Measurements from ENCODE around the gene TMEM244.
"Not testable (repeated sequence)": the region's sequence is repeated elsewhere in the genome, so short reads cannot be mapped to it uniquely, and the experiment has no call there.

The TMEM244 gene

DNA sequence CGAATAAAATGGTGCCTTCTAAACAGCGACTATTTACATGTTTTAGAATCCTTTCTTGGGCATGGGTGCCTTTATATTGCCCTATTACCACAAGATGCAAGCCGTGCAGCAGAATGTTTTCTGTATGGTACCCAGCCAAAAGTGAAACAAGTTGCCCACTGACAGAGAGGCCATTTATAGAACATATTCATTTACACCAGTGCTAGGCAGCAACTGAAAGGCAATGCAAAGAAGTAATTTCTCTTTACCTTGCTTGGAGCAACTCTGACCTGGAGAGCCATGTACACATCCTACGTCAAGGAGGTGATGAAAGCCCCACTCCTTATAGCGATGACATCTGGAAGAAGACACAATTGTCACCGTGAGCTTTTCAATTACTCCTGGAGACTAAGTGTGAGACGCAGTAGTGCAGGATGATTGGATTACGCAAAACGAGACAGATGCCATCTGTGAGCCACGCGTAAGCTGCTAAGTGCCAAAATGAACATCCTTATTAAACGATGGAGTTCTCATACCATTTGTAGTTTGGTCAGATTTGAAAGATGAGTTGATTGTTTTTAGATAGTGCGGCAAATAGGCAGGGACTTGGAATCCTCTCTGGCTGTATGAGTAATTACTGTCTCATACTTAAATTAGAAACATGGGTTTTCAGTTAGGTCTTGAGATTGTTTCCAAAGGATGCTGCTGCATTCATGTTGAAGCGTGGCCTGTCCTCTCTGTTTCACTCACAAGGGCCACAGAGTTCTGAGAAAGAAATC, at the start of gene TMEM244:
TMEM244 (minus strand) TSS at position 408 of the 758 bp plus-strand sequence; CDS start at position 281, 127 bp downstream.
- DNase-seq, result peak; percentile 72

DNA sequence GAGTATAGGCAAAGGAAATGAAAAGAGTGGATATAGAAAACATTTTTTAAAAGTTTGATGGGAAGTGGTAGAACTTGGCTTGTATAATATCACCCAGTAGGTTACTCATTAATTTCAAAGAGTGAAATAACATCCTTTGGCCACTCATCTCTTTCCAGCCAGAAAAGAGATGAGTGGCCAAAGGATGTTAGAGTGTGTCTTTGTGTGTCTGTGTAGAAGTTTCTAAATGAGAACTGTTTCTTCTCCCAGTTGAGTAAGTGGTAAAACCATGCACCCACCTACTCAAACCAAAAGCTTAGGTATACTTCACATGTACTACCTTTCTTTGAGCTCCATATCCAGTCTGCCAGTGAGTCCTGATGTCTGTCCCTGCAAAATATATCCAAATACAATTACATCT, 47.7 kb upstream of the TMEM244 start:
- no peak for DNase-seq

GRCh38 chr6:129908356-129908755, 47.2 kb upstream of the TMEM244 start:
- no peak for DNase-seq

DNA sequence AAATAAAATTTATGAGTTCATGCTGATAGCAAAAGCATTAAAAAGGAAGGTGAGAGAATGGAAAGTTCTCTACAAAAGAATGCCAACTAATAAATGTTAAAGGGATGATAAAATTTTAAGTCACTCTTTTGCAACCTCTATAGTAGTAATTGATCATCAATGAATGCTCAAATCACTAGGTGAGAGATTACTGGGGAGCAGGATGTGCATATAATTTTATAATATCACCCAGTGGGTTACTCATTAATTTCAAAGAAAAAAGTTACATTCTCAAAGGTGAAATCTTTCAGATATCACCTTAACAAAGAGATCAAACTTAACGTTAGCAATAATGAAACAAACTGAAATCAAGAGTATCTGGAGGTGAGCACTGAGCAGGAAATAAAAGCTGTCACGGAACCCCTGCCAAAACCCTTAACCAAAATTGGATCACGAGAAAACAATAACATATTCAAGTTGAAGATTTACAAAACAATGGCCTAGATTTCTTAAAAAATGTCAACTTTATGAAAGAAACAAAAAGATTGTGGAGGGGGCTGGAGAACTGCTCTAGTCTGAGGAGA, 45.5 kb upstream of the TMEM244 start:
- no peak for DNase-seq

- no peak for DNase-seq
Observed at GRCh38 chr6:129903082-129903481, 42.0 kb upstream of the TMEM244 start.

DNA sequence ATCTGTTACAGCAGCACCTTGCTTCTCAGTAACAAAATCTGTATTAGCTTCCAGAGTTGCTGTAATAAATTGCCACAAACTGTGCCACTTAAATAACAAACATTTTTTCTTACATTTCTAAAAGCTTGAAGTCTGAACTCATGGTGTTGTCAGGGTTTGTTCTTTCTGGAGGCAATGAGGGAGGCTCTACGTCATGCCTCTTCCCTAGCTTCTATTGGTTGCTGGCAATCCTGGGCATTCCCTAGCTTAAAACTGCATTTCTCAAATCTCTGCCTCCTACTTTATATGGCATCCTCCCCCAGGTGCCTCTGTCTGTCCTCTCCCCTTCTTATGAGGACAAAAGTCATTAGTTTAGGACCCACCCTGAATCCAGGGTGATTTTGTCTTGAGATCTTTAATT, 41.6 kb upstream of the TMEM244 start:
- no peak for DNase-seq

DNA sequence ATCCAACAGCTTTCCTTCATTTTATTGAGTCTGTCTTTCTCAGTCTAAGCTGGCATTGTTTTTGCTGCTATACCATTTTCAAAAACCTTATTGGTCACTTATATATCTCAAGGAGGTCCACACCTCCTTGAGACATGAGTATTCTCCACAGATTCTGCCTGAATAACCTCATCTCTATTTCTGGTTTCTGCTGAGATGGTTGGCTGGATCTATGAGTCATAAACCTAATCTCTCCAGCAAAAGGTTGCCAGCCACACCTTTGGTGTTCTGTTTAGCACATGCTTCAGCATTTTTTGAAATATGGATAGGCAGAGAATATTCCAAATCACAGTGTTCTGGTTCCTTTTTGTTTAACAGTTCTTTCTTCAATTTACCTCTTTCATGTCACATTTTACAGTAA, 40.8 kb upstream of the TMEM244 start:
- DNase-seq, result no peak

GRCh38 chr6:129895692-129896091, 34.6 kb upstream of the TMEM244 start:
- peak; percentile 31 for DNase-seq

GRCh38 chr6:129894921-129895320, 33.8 kb upstream of the TMEM244 start:
- no peak for DNase-seq

DNA sequence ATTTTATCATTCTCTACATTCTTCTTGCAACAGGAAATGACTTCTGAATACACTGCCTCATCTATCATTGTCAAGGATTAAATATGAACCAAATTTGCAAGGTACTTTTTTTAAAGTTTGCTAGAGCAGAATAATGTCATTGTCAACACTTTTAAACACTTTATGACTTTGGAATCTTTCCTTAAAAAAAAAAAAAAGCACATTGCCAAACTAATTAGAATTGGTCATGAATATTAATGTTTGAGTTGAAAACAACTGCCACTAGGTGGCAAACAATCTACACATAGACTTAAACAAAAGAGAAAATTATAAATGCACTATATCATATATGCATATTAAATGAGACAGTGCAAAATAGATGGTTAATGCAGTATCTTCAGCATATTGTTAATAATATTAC, 32.5 kb upstream of the TMEM244 start:
- DNase-seq, result peak; percentile 23

GRCh38 chr6:129890701-129891100, 29.6 kb upstream of the TMEM244 start:
- peak; percentile 13 for DNase-seq

- DNase-seq, result peak; percentile 56
Observed at GRCh38 chr6:129890164-129890563, 29.0 kb upstream of the TMEM244 start.

DNA sequence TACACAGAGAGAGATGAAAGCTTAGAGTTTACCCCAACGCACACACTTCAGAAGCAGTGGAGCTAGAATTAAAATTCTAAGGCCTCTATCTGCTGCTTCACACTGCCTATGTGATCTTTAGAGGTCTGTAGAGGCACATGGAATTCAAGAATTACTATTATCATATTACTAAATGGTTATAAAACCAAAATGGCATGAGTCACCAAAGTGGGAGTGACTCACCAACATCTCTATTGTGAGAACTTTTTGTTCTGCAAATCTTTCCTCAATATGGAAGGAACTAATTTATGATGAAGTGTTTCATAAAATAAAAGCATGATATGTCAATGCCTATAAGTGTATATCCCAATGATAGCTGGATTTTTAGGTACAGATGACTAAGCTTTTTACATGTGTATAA, 28.5 kb upstream of the TMEM244 start:
- DNase-seq, result peak; percentile 85

- no peak for DNase-seq
Observed at GRCh38 chr6:129886401-129887155, 25.5 kb upstream of the TMEM244 start.

GRCh38 chr6:129884211-129884610, 23.1 kb upstream of the TMEM244 start:
- DNase-seq, result no peak

DNA sequence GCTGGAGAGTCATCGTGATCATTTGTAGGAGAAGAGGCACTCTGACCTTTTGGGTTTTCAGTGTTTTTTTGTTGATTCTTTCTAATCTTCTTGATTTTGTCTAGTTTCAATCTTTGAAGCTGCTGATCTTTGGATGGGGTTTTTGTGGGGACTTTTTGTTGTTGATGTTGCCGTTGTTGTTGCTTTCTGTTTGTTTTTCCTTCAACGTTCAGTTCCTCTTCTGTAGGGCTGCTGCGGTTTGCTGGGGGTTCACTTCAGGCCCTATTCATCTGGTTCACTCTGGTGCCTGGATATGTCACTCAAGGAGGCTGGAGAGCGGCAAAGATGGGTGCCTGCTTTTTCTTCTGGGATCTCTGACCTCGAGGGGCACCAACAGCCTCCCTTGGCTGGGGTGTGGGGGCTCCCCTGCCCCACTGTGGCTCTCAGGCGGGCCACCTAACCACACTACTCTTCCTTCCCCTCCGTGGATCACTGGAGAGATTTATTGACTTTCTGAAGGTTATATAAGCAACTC, 21.5 kb upstream of the TMEM244 start:
- no peak for DNase-seq

DNA sequence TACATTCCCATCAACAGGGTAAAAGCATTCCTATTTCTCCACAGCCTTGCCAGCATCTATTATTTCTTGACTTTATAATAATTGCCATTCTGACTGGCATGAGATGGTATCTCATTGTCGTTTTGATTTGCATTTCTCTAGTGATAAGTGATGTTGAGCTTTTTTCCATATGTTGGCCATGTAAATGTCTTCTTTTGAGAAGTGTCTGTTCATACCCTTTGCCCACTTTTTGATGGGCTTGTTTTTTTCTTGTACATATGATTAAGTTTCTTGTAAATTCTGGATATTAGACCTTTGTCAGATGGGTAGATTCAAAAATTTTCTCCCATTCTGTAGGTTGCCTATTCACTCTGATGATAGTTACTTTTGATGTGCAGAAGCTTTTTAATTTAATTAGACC, 16.8 kb upstream of the TMEM244 start:
- not testable (repeated sequence) for DNase-seq

GRCh38 chr6:129875610-129876520, 14.8 kb upstream of the TMEM244 start:
- no peak for DNase-seq

DNA sequence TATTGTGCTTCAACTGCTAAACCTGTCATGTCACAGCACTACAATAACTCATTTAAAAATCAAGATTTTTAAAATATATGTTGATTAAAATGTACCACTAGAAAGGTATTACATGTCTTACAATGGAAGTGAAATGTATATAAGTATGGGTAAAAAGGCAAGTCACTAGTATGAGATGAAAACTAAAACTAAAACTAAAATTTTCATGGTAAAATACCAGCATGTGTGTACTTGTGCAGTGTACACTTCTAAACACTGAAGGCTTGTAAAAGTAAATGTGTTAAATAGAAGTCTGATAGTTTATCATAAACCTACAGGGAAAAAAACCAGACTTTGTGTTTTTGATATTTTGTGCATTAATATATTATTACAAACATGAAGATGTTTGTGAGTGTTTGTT, 13.7 kb upstream of the TMEM244 start:
- no peak for DNase-seq

GRCh38 chr6:129872586-129872985, 11.5 kb upstream of the TMEM244 start:
- DNase-seq, result no peak

GRCh38 chr6:129871221-129871620, 10.1 kb upstream of the TMEM244 start:
- DNase-seq, result no peak

GRCh38 chr6:129867403-129867802, 6.3 kb upstream of the TMEM244 start:
- DNase-seq, result no peak

DNA sequence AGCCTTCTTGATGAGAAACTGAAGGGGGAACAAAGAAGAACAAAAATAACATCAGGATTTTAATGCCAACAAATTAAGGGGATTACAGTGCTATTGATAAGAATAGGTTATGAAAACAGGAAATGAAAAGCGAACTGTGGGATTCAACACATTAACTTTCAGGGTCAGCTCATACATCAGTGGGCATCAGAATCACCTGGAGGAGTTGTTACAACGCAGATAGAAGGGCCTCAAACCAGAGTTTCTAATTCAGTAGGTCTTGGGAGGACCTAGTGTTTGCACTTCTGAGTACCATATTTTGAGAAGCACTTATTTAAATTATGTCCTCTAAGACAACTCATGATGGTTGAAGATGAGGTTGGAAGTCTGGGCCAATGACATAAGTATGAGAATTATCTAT, 5.6 kb upstream of the TMEM244 start:
- DNase-seq, result no peak

All from EL (cell line).